ENCODE results near the gene NIN.

The NIN gene

GRCh38 chr14:50763382-50764007, 67.5 kb downstream of the NIN start:
- no peak for DNase-seq (ENCODE audit: low read depth in 2 of 2)

DNA sequence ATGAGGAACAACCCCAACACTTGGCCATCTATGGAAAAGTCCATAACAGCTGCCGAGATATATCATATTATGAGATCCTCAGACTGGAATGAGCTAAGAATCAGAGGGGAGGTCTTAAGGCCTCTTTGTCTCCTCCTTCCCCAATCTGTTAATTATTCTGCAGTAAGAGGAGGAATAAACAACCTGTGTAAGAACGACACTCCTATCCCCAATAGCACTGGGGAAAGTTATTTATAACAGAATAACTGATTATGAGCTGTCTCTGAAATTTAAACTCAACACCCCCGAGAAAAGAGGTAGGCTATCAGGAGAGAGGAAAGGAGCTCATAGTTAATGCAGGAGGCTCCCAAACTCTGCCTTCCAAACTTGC, 68.0 kb downstream of the NIN start:
- DNase-seq (ENCODE audit: low read depth in 2 of 2): no peak

- no peak for DNase-seq (ENCODE audit: low read depth in 2 of 2)
These were observed 68.7 kb downstream of the NIN start for GRCh38 chr14:50762001-50762930.

GRCh38 chr14:50759800-50760543, 71.0 kb downstream of the NIN start:
- DNase-seq (ENCODE audit: low read depth in 2 of 2): no peak

- no peak for DNase-seq (ENCODE audit: low read depth in 2 of 2)
These were observed 72.0 kb downstream of the NIN start for GRCh38 chr14:50758945-50759344.

DNA sequence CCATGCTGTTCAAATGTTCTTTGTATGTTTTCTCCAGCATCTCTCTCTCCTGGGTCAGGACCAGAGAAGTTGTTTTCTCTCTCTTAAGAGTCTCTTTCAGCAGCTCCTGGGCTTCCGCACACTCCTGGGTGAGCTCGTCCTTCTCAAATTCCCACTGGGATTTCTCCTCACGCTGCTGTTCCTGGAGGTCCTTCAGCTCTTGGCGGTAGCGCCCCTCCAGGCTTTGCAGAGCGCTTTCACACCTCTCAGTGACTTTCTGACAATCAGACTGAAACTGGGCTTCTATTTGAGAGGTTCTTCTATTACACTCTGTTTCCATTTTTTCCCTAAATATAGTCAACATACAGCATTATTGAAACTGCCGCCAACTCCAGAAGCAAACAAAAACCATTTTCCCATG, 72.7 kb downstream of the NIN start:
- DNase-seq (ENCODE audit: low read depth in 2 of 2): no peak

GRCh38 chr14:50757702-50758101, 73.3 kb downstream of the NIN start:
- DNase-seq (ENCODE audit: low read depth in 2 of 2): no peak

DNA sequence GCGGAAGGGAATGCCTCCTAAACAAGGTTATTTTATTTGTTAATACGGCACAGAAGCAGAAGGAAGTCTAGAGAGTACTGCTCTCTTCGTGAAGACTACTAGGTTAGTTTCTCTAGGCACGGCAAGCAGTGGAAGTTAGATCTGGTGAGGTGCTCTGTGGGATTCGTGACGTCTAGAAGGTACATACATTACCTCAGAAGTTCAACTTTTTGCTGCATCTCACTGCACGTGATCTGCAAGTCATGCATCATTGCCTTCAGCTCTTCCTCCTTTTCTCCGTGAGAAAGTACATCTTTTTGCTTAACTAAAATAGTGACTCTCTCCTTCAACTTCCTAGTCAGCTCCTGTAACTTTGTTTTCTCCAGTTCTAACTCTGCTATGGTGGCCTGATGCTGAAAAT, 74.7 kb downstream of the NIN start:
- no peak for DNase-seq (ENCODE audit: low read depth in 2 of 2)

DNA sequence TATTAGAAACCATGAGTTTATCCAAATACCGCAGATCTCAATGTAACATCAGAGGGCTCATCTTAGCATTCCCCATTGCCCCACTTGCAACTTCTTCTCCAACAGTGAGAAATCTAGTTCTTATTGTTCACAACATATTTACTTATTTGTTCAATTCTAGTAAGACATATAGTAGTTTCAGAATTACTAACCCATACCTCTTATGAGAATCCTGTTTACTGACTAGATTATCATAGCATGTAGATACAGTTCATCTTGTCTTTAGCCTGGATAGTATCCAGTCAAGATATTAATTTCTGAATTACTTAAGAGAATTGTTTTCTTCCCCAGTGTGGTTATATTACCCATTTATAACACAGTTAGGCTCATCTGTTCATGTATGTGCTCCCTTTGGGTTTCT, 80.6 kb downstream of the NIN start:
- no peak for DNase-seq (ENCODE audit: low read depth in 2 of 2)

GRCh38 chr14:50745401-50746058, 85.4 kb downstream of the NIN start:
- DNase-seq (ENCODE audit: low read depth in 2 of 2): no peak

DNA sequence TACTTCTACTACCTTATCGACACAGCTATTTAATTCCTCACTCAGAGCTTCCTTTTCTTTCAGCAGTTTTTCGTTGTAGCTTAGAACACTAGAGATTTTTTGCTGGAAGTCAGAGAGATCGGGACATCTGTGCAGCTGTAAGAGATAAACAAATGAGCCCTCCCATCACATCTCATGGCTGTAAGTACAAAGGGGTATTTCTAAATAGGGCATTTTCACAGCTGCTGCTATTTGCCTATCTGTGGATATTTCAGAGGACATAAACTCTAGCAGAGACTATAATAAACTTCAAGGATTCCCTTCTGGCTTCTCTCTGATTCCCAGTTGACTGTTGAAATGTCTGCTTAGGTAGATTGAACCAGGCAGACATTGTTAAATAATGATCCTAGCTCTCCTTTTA, 86.7 kb downstream of the NIN start:
- no peak for DNase-seq (ENCODE audit: low read depth in 2 of 2)

DNA sequence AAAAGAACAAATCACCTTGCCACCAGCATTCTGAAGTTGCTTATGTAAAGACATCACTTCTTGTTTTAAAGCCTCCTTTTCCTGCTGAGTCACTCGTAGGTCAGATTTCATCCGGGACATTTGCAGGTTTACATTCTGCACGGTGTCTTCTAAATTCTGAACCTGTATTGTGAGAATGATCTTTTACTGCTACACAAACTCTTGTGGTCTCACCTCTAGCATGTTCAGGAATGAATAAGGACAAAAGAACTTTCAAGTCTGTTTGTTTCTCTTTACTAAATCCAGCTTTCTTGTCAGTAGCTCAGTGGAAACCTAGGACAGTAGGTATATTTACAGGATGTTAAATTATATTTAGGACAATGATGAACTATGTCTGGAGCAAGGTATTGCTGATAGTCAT, 89.4 kb downstream of the NIN start:
- no peak for DNase-seq (ENCODE audit: low read depth in 2 of 2)

DNA sequence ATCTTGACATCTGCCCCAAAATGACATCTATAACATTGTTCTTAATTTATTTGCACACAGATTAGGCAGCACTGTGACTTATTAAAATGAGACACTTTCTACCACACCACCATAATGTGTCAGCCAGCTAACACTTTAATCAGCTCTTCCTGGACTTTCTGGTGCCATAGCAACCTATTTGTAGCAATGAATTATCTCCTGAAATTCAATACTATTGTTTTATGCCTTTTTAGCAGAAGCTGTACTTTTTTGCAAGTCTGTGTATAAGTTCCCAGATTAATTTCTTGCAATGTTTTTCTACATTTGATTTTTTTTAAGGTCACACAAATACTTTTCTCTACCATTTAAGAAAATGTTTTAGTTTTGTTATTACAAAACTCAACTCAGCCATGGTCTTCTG, 90.1 kb downstream of the NIN start:
- DNase-seq (ENCODE audit: low read depth in 2 of 2): no peak

DNA sequence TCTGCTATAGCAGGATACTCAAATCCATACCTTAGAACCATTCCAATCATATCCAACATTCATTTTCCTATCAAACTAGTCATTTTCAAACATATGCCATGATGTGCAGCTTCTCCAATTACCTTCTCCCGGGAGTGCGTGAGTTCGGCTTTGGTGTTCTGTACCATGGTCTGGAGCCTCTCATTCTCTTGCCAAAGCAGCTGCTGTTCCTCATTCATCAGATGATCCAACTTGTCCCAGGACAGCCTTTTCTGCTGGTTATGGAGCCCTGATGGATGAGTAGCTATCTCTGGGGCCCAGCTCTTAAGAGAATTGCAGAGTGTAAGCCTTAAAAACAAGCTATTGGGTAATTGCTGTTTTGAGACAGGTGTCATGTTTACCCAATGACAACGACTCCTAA, 91.8 kb downstream of the NIN start:
- no peak for DNase-seq (ENCODE audit: low read depth in 2 of 2)

- no peak for DNase-seq (ENCODE audit: low read depth in 2 of 2)
These were observed 94.0 kb downstream of the NIN start for GRCh38 chr14:50736932-50737419.

GRCh38 chr14:50734950-50735695, 95.8 kb downstream of the NIN start:
- DNase-seq (ENCODE audit: low read depth in 2 of 2): no peak

DNA sequence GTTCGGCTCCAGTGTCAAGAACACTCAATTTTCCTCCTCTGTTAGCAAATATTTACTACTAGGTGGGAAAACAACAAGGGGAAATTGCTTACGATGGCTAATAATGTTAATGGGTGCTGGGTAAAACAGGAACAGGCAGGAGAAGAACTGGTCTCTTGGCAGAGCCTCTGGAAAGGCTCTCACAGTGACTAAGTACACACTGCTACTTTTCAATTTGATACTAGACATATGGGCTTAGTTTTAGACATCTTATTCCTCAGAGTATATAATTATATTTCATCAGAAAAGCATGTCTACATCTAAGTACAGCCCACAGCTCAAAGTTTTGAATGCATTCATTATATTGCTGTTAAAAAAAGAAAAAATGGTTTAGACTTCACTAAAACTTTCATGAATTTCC, 97.5 kb downstream of the NIN start:
- DNase-seq (ENCODE audit: low read depth in 2 of 2): no peak

- no peak for DNase-seq (ENCODE audit: low read depth in 2 of 2)
These were observed 102.1 kb downstream of the NIN start for GRCh38 chr14:50728836-50729235.

- no peak for DNase-seq (ENCODE audit: low read depth in 2 of 2)
These were observed 104.4 kb downstream of the NIN start for GRCh38 chr14:50726372-50727107.

GRCh38 chr14:50725761-50726160, 105.2 kb downstream of the NIN start:
- no peak for DNase-seq (ENCODE audit: low read depth in 2 of 2)
